Osteocyte (in vitro differentiated cells): Measurements from ENCODE around the gene SYCP2L. TPM values are rescaled to one million over a fixed set of nuclear protein-coding genes. Genes with fewer than 3 reads are reported as not detected.
"Not testable (repeated sequence)": the region's sequence is repeated elsewhere in the genome, so short reads cannot be mapped to it uniquely, and the experiment has no call there.

Source experiments
- DNase-seq: peaks from one replicate; pipeline ENCODE4 v3.0.0; 2021; ENCODE audit warnings: mixed read lengths; ENCODE audit not compliant: unreplicated experiment; ENCODE audit errors: extremely low spot score
- H3K27ac Mint-ChIP-seq: one replicate; pipeline ENCODE4 v1.8.0; 2021; ENCODE audit warnings: mild to moderate bottlenecking, mixed read lengths; ENCODE audit not compliant: unreplicated experiment
- H3K27me3 Mint-ChIP-seq: one replicate; pipeline ENCODE4 v1.8.0; 2021; ENCODE audit warnings: mixed read lengths; ENCODE audit not compliant: unreplicated experiment
- H3K36me3 Mint-ChIP-seq: one replicate; pipeline ENCODE4 v1.8.0; 2021; ENCODE audit warnings: mixed read lengths; ENCODE audit not compliant: unreplicated experiment
- H3K4me1 Mint-ChIP-seq: one replicate; pipeline ENCODE4 v1.8.0; 2021; ENCODE audit warnings: mixed read lengths; ENCODE audit not compliant: unreplicated experiment
- H3K4me3 Mint-ChIP-seq: one replicate; pipeline ENCODE4 v1.8.0; 2021; ENCODE audit warnings: mild to moderate bottlenecking, moderate library complexity, mixed read lengths; ENCODE audit not compliant: unreplicated experiment
- H3K9me3 Mint-ChIP-seq: one replicate; pipeline ENCODE4 v1.8.0; 2021; ENCODE audit warnings: mixed read lengths; ENCODE audit not compliant: unreplicated experiment
- CTCF ChIP-seq: fragments of 200-600 bp; sonication (generic); IDR thresholded peaks from 2 replicates; pipeline ENCODE4 v1.5.0; 2021; ENCODE audit warnings: antibody characterized with exemption, mild to moderate bottlenecking, moderate library complexity
- total RNA-seq: library from RNA; stranded (reverse); gene quantifications from 2 replicates; pipeline ENCODE4 v1.2.1, GENCODE V29; 2021

SYCP2L gene
- total RNA-seq, 1 donor from 2014 or later, result 4.3 TPM

GRCh38 chr6:10896691-10897090, 9.8 kb downstream of the SYCP2L start:
- Mint-ChIP-seq H3K4me3 (no peak overlapping the region), H3K27me3 (peaks cover 5% of the 10 kb centered on the region), H3K27ac (no peak overlapping the region), H3K36me3 (peaks cover 12% of the 10 kb centered on the region), H3K9me3 (no peaks in the 10 kb centered on the region), H3K4me1 (no peaks in the 10 kb centered on the region)
- TF ChIP-seq CTCF, result no peak
- DNase-seq, result no peak

- no peaks in the 10 kb centered on the region for H3K4me1 Mint-ChIP-seq
- no peak overlapping the region for H3K4me3 Mint-ChIP-seq
- H3K27ac Mint-ChIP-seq, result no peak overlapping the region
- no peak for TF ChIP-seq CTCF
- no peak for DNase-seq
- H3K36me3 Mint-ChIP-seq, result peaks cover 6% of the 10 kb centered on the region
- peaks cover 4% of the 10 kb centered on the region for H3K27me3 Mint-ChIP-seq
- no peaks in the 10 kb centered on the region for H3K9me3 Mint-ChIP-seq
These were observed 14.9 kb downstream of the SYCP2L start for GRCh38 chr6:10901770-10902169.

GRCh38 chr6:10904015-10904414, 17.2 kb downstream of the SYCP2L start:
- H3K27me3 Mint-ChIP-seq, result peaks cover 4% of the 10 kb centered on the region
- H3K9me3 Mint-ChIP-seq, result no peaks in the 10 kb centered on the region
- H3K27ac Mint-ChIP-seq, result no peak overlapping the region

GRCh38 chr6:10908228-10908627, 21.4 kb downstream of the SYCP2L start:
- no peak for DNase-seq
- no peak for TF ChIP-seq CTCF
- no peaks in the 10 kb centered on the region for H3K27me3 Mint-ChIP-seq
- peaks cover 9% of the 10 kb centered on the region for H3K36me3 Mint-ChIP-seq
- peaks cover 5% of the 10 kb centered on the region for H3K9me3 Mint-ChIP-seq
- H3K4me1 Mint-ChIP-seq, result no peaks in the 10 kb centered on the region
- no peak overlapping the region for H3K27ac Mint-ChIP-seq
- H3K4me3 Mint-ChIP-seq, result no peak overlapping the region

More at GRCh38 chr6:10904015-10904414, 17.2 kb downstream of the SYCP2L start:
- no peak overlapping the region for H3K4me3 Mint-ChIP-seq
- DNase-seq, result no peak
- peaks cover 6% of the 10 kb centered on the region for H3K36me3 Mint-ChIP-seq
- no peaks in the 10 kb centered on the region for H3K4me1 Mint-ChIP-seq
- no peak for TF ChIP-seq CTCF

- not testable (repeated sequence) for H3K4me3 Mint-ChIP-seq, DNase-seq, H3K9me3 Mint-ChIP-seq, H3K27me3 Mint-ChIP-seq, H3K4me1 Mint-ChIP-seq, H3K27ac Mint-ChIP-seq
- H3K36me3 Mint-ChIP-seq, result peaks cover 27% of the 10 kb centered on the region
These were observed 32.7 kb downstream of the SYCP2L start for GRCh38 chr6:10919520-10919919.

- Mint-ChIP-seq H3K36me3 (peaks cover 14% of the 10 kb centered on the region), H3K27ac (no peak overlapping the region), H3K4me3 (no peak overlapping the region), H3K4me1 (no peaks in the 10 kb centered on the region), H3K9me3 (no peaks in the 10 kb centered on the region), H3K27me3 (no peaks in the 10 kb centered on the region)
- no peak for TF ChIP-seq CTCF
- no peak for DNase-seq
These were observed 46.3 kb downstream of the SYCP2L start for GRCh38 chr6:10933126-10933525.
